GM12878 (cell line): ENCODE results near the gene LDLRAD3. TPM values are rescaled to one million over a fixed set of nuclear protein-coding genes. Genes with fewer than 3 reads are reported as not detected.

Source experiments
- ATAC-seq: fragments of 200-7000 bp; cut with Tn5 transposase; 3 replicates; pipeline ENCODE4 v1.9.1; 2020; ENCODE audit warnings: mild to moderate bottlenecking, moderate library complexity
- BruUV-seq: library from RNA; stranded (reverse); fragments of 400-500 nt; replicated peaks from 2 replicates; lab custom pipeline; 2021; lab: Mats Ljungman, UMichigan
- CTCF ChIA-PET: fragments of 300-600 bp; sonication (Branson Sonifier 250); formaldehyde crosslinking; extraction: SDS; loops from one replicate; lab custom pipeline; 2021; ENCODE audit warnings: inconsistent platforms; lab: Yijun Ruan, JAX
- POLR2A ChIA-PET: fragments of 350-600 bp; formaldehyde crosslinking; extraction: SDS; loops from one replicate; lab custom pipeline; 2021; ENCODE audit warnings: inconsistent platforms; lab: Charles Lee
- RAD21 ChIA-PET: fragments of 300-600 bp; sonication (Branson Sonifier 250); formaldehyde crosslinking; loops from one replicate; lab custom pipeline; 2023; ENCODE audit warnings: antibody characterized with exemption; ENCODE audit not compliant: unreplicated experiment; lab: Charles Lee
- SMC1A ChIA-PET: fragments of 300-600 bp; sonication (Branson Sonifier 250); formaldehyde crosslinking; loops from one replicate; lab custom pipeline; 2023; ENCODE audit not compliant: unreplicated experiment, uncharacterized antibody; lab: Charles Lee
- DNase-seq: peaks from one replicate; pipeline ENCODE4 v3.0.0-alpha.2; 2011; ENCODE audit warnings: low read depth, low spot score
- FAIRE-seq: peaks from 3 replicates; lab custom pipeline; 2011; peaks lifted over from hg19 to GRCh38; lab: Jason Lieb, UNC
- H2AFZ ChIP-seq: 2 replicates; pipeline ENCODE4 v1.6.0; 2011; ENCODE audit warnings: low read depth, low read length, control low read depth; ENCODE audit not compliant: control insufficient read depth
- H3K27ac ChIP-seq: 2 replicates; pipeline ENCODE4 v1.5.1; 2011; ENCODE audit warnings: control low read depth; ENCODE audit not compliant: control insufficient read depth, insufficient read depth
- H3K27me3 ChIP-seq, 2 experiments: replicated peaks in 1 of 2; 2 replicates each; pipeline versions ENCODE4 v1.6.0 to v1.6.1; 2011; ENCODE audit warnings: low read length in 1 of 2; ENCODE audit not compliant: control insufficient read depth in 2 of 2, insufficient read depth in 2 of 2
- H3K36me3 ChIP-seq, 2 experiments: 2 replicates each; pipeline ENCODE4 v1.5.1; 2011; ENCODE audit warnings: low read length in 1 of 2; ENCODE audit not compliant: control insufficient read depth in 2 of 2, insufficient read depth in 2 of 2
- H3K4me1 ChIP-seq: 2 replicates; pipeline ENCODE4 v1.6.1; 2011; ENCODE audit warnings: mild to moderate bottlenecking, low read length, moderate library complexity, mixed read lengths; ENCODE audit not compliant: control insufficient read depth, insufficient read depth
- H3K4me2 ChIP-seq: 2 replicates; pipeline ENCODE4 v1.6.0; 2011; ENCODE audit warnings: control low read depth; ENCODE audit not compliant: control insufficient read depth, insufficient read depth
- H3K4me3 ChIP-seq: fragments of 200-600 bp; sonication (generic); 2 replicates; pipeline ENCODE4 v1.5.1; 2016
- H3K79me2 ChIP-seq: 2 replicates; pipeline ENCODE4 v1.6.0; 2011; ENCODE audit warnings: low read length; ENCODE audit not compliant: control insufficient read depth, insufficient read depth
- H3K9ac ChIP-seq: 2 replicates; pipeline ENCODE4 v1.8.0; 2011; ENCODE audit warnings: low read length, control low read depth, mixed read lengths; ENCODE audit not compliant: control insufficient read depth, insufficient read depth
- H3K9me3 ChIP-seq: replicated peaks from 3 replicates; pipeline ENCODE4 v1.5.1; 2011; ENCODE audit warnings: mild to moderate bottlenecking, low read length; ENCODE audit not compliant: control insufficient read depth, insufficient read depth
- H4K20me1 ChIP-seq: 2 replicates; pipeline ENCODE4 v1.6.0; 2011; ENCODE audit not compliant: control insufficient read depth, insufficient read depth
- FOS ChIP-seq: IDR thresholded peaks from 3 replicates; pipeline ENCODE4 v1.6.1; 2011; ENCODE audit warnings: borderline replicate concordance; ENCODE audit not compliant: insufficient read length; ENCODE audit errors: extremely low read depth
- GATAD2B ChIP-seq: fragments of 450-650 bp; conservative IDR thresholded peaks from 2 replicates; pipeline ENCODE4 v1.6.1; 2017; ENCODE audit warnings: low read depth, mild to moderate bottlenecking, moderate library complexity
- IRF4 ChIP-seq: IDR thresholded peaks from 2 replicates; pipeline ENCODE4 v1.6.1; 2011; ENCODE audit warnings: low read depth, low read length
- IRF5 ChIP-seq: fragments of 450-650 bp; IDR thresholded peaks from 2 replicates; pipeline ENCODE4 v1.6.1; 2017; ENCODE audit warnings: borderline replicate concordance
- PKNOX1 ChIP-seq: fragments of 450-650 bp; IDR thresholded peaks from 2 replicates; pipeline ENCODE4 v1.6.1; 2016; ENCODE audit warnings: mild to moderate bottlenecking
- REST ChIP-seq: IDR thresholded peaks from 2 replicates; pipeline ENCODE4 v1.6.1; 2012; ENCODE audit warnings: mild to moderate bottlenecking, low read depth, low read length
- WGBS: methylation state at CpG from one replicate; pipeline ENCODE4 v1.1.6; 2016; ENCODE audit warnings: low lambda C conversion rate; ENCODE audit not compliant: insufficient replicate concordance, insufficient coverage; ENCODE audit errors: missing lambda C conversion rate; 5-methylcytosine and 5-hydroxymethylcytosine counted together
- in situ Hi-C: fragments of 300-500 bp; cut with MboI; formaldehyde crosslinking; loops from 9 replicates; pipeline ENCODE4 v1.14.3; 2018; ENCODE audit warnings: mixed read lengths
- intact Hi-C: fragments of 100-400 bp; cut with micrococcal nuclease; formaldehyde crosslinking; loops from one replicate; pipeline ENCODE4 v1.14.2; 2022; ENCODE audit not compliant: unreplicated experiment
- polyA plus RNA-seq, 11 experiments: library from polyadenylated mRNA; depleted of rRNA in 4 of 11; unstranded in 6 of 11; stranded (reverse) in 5 of 11; fragments of >200 nt; fragmentation: Nextera tagmentation in 4 of 11; fragmentation: Illumina TruSeq in 1 of 11; extraction: Ambion mirVana in 4 of 11; extraction: Trizol in 1 of 11; gene quantifications; 1 replicate in 1 of 11; 2 replicates in 10 of 11; pipeline versions ENCODE4 v1.2.1 to v1.2.3, GENCODE V29; 2011 to 2016; ENCODE audit warnings: inconsistent platforms in 2 of 11, missing spikeins in 2 of 11, low read depth in 1 of 11
- total RNA-seq, 4 experiments: library from RNA; depleted of rRNA in 3 of 4; stranded (reverse); fragments of >200 nt in 3 of 4; fragmentation: Illumina TruSeq in 1 of 4; extraction: Trizol in 1 of 4; gene quantifications; 2 replicates each; pipeline versions ENCODE4 v1.2.1 to v1.2.3, GENCODE V29; 2013 to 2021

LDLRAD3 gene
- total and polyA plus RNA-seq, 10 of the 15 experiments (the other 5 are each of a cell fraction or from before 2014, with no cell fraction given): 2.5 to 17.2 (median 10.7) TPM

- ChIA-PET SMC1A (interaction anchor here (1.2 to 1.4 kb wide), 5 partner anchors 13 to 27 kb away, joined by 3 to 4 read pairs (median 3); no protein-coding TSS in a partner anchor), RAD21 (interaction anchor here (0.8 kb wide), 1 partner anchor 107 kb away, joined by 3 read pairs; no protein-coding TSS in a partner anchor), POLR2A (no interaction called here), CTCF (interaction anchor here (1.1 to 2.5 kb wide), 2 partner anchors 17 to 203 kb away, joined by 3 to 10 read pairs; no protein-coding TSS in a partner anchor)
- WGBS: 0% methylated on average over 1 of the region's 1 CpG
- no peak for DNase-seq
- Histone ChIP-seq H3K79me2 (no peaks in the 10 kb centered on the region), H4K20me1 (no peaks in the 10 kb centered on the region), H3K9me3 (no peaks in the 10 kb centered on the region; the same call in 2 of the 3 replicates), H3K27me3 (no peaks in the 10 kb centered on the region; a peak in 1 of 4 replicates), H3K36me3 (no peaks in the 10 kb centered on the region), H2AFZ (no peak overlapping the region), H3K4me3 (no peak overlapping the region), H3K27ac (no peak overlapping the region), H3K4me2 (no peak overlapping the region), H3K4me1 (no peaks in the 10 kb centered on the region), H3K9ac (no peak overlapping the region)
- no peak for TF ChIP-seq IRF4
- TF ChIP-seq IRF5: no peak
- no peak for TF ChIP-seq PKNOX1
- no peak for TF ChIP-seq REST
- TF ChIP-seq FOS: no peak
- TF ChIP-seq GATAD2B: no peak
- no TSS peak for BruUV-seq
- intact Hi-C loops: no loop called here
- in situ Hi-C loops: no loop called here
- ATAC-seq: no peak
- no peak for FAIRE-seq
These were observed 80.9 kb downstream of the LDLRAD3 start for GRCh38 chr11:36024716-36025115.
